Medulla oblongata (tissue), 1 donor: ENCODE results near the gene C2CD5.

Source experiments
- DNase-seq: peaks from one replicate; pipeline ENCODE4 v3.0.0-alpha.2; 2015; ENCODE audit errors: extremely low spot score

C2CD5 gene

GRCh38 chr12:22416801-22417200 lies 127.5 kb downstream of the C2CD5 start:
- no peak for DNase-seq

GRCh38 chr12:22415342-22416309 lies 128.7 kb downstream of the C2CD5 start:
- peak; percentile 12 for DNase-seq

- DNase-seq: no peak
These were observed 129.6 kb downstream of the C2CD5 start for GRCh38 chr12:22414742-22415141.

DNA sequence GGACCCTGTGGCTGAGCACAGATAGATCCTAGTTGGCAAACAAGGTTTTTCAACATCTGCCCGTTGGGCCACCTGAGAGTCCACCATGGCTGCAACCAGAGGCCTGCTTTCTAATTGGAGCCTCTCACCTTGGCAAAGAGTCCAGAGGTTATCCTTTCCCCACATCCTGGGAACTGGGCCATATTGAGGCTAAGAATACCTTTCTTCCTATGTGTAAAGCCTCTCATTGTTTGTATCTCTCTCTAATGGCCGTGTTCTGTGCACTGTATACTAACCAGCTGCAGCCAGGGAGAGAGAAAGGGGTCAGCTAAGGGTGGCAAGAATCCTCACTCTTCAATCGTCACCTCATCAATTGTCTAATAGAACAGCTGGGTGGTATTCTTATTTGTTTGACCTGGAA lies 130.8 kb downstream of the C2CD5 start:
- DNase-seq: no peak

DNA sequence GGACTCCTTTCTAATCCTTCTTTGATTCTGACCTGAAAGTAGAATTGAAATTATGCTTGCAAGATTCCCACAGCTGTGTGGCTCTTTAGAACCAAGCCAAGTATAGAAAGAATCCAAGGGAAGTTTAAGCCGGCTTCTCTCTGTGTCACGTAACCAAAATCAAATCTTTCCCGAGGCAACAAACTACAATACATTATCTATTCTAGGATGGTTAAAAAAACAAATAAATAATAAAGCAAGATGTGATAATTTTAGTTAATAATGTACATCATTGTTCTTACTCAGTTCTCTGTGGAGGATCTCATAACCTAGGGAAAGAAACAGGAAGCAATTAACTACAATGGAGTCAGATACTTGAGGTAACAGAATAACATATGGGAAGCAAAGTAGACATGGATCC lies 131.8 kb downstream of the C2CD5 start:
- no peak for DNase-seq

DNA sequence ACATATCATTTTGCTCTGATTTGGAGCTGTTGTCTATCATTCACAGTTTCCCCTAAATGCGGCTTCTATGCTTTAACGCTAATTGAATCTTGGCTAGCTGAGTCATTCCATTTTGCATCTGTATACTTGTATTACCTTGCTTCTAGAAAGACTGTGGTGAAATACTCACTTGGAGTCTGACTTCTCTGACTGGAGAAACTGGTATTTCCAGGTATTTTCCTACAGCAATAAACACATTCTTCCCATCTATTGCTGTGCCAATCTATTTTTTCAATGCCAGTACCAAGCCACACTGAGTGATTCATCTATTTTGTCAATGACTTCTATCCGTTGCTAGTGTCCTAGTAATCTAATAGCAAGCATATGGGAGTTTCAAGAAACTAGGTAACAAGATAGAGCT lies 133.9 kb downstream of the C2CD5 start:
- DNase-seq: no peak

GRCh38 chr12:22409377-22410164 lies 134.8 kb downstream of the C2CD5 start:
- DNase-seq: peak; percentile 10

- peak; percentile 27 for DNase-seq
These were observed 135.5 kb downstream of the C2CD5 start for GRCh38 chr12:22408610-22409376.

GRCh38 chr12:22407397-22407796 lies 136.9 kb downstream of the C2CD5 start:
- DNase-seq: no peak

DNA sequence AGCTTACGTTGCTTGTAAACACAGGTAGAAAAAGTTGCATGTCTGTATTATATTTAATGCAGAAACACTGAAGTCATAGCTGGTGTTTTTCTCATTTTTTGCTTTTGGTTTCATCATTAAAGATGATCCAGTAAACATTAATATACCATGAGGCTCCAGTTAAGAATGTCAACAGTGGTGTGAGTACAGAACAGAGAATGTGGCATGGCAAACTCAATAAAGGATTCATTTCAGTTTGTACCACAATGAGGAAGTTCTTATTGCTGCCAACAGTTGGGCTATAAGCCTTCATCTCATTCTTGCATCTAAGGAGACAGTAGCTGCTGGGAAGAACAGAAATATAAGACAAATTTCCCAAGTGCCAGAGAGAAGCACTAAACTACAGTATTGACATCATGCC lies 137.7 kb downstream of the C2CD5 start:
- DNase-seq: no peak

DNA sequence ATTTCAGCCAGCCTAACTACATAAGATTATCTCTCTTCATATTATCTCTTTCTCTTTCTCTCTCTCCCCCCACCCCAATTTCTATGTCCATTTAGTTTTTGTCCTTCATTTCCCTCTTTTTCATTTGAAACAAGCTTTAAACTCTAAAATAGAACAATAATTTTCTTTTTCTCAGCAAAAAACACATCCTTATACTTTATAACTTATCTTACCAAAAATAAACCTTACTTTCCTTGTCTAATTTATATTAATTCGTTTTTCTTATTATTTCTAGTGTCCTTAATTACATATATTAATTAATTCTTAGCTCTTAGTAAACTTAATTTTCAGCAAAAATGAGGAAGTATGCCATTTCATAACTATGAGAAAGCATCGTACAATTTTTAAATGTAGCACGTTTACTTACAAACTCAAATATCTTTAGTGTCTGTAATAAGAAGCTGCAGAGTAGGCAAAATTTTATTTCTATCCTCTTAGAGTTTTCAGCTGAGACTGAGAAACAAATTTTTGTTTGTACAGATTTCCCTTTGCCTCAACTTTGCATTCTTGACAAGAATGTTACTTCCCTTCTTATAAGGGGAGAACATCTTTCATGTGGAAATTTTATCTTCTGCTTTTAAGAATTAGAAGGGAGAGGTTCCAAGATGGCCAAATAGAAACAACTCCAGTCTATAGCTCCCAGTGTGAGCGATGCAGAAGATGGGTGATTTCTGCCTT lies 144.7 kb downstream of the C2CD5 start:
- DNase-seq: no peak
